IPS-18c (cell line): ENCODE measurements around the gene NSF.
"Not testable (repeated sequence)": the region's sequence is repeated elsewhere in the genome, so short reads cannot be mapped to it uniquely, and the experiment has no call there.

Experiments
- H3K4me3 ChIP-seq: 2 replicates; pipeline ENCODE4 v1.7.0; 2013; ENCODE audit warnings: low read depth, mild to moderate bottlenecking, low read length, moderate library complexity; ENCODE audit not compliant: insufficient read depth
- H3K9me3 ChIP-seq: one replicate; pipeline ENCODE4 v1.6.1; 2013; ENCODE audit warnings: mild to moderate bottlenecking, low read length, moderate library complexity; ENCODE audit not compliant: control insufficient read depth, insufficient read depth

NSF gene

GRCh38 chr17:46764000-46764708 lies 173.7 kb downstream of the NSF start:
- H3K4me3 ChIP-seq = no peak overlapping the region
- no peaks in the 10 kb centered on the region for H3K9me3 ChIP-seq

- no peaks in the 10 kb centered on the region for H3K9me3 ChIP-seq
- H3K4me3 ChIP-seq = no peak overlapping the region
Measured at GRCh38 chr17:46764709-46765401, 174.4 kb downstream of the NSF start.

GRCh38 chr17:46765453-46765852 lies 175.0 kb downstream of the NSF start:
- Histone ChIP-seq H3K4me3 (no peak overlapping the region), H3K9me3 (no peaks in the 10 kb centered on the region)

- Histone ChIP-seq H3K4me3 (no peak overlapping the region), H3K9me3 (no peaks in the 10 kb centered on the region)
Measured at GRCh38 chr17:46766493-46767491, 176.3 kb downstream of the NSF start.

GRCh38 chr17:46768540-46768870 lies 178.0 kb downstream of the NSF start:
- Histone ChIP-seq H3K9me3 (no peaks in the 10 kb centered on the region), H3K4me3 (no peak overlapping the region)

- not testable (repeated sequence) for H3K9me3 ChIP-seq, H3K4me3 ChIP-seq
Measured at GRCh38 chr17:46768896-46769295, 178.4 kb downstream of the NSF start.

- no peak overlapping the region for H3K4me3 ChIP-seq
Measured at GRCh38 chr17:46769531-46770438, 179.3 kb downstream of the NSF start.

GRCh38 chr17:46770439-46770817 lies 180.0 kb downstream of the NSF start:
- Histone ChIP-seq H3K4me3 (peak overlapping the region; percentile 46; the same call in 1 of the 2 replicates), H3K9me3 (no peaks in the 10 kb centered on the region)

More at GRCh38 chr17:46769531-46770438, 179.3 kb downstream of the NSF start:
- no peaks in the 10 kb centered on the region for H3K9me3 ChIP-seq

- Histone ChIP-seq H3K4me3 (peak overlapping the region; percentile 46), H3K9me3 (no peaks in the 10 kb centered on the region)
Measured at GRCh38 chr17:46770818-46771560, 180.5 kb downstream of the NSF start.

GRCh38 chr17:46771561-46772474 lies 181.3 kb downstream of the NSF start:
- H3K9me3 ChIP-seq = no peaks in the 10 kb centered on the region
- peak overlapping the region; percentile 58 for H3K4me3 ChIP-seq

- Histone ChIP-seq H3K9me3 (no peaks in the 10 kb centered on the region), H3K4me3 (peak overlapping the region; percentile 58; the same call in 1 of the 2 replicates)
Measured at GRCh38 chr17:46772475-46773220, 182.2 kb downstream of the NSF start.

- no peak overlapping the region for H3K4me3 ChIP-seq
Measured at GRCh38 chr17:46773221-46773605, 182.7 kb downstream of the NSF start.

GRCh38 chr17:46773676-46774075 lies 183.2 kb downstream of the NSF start:
- Histone ChIP-seq H3K9me3 (no peaks in the 10 kb centered on the region), H3K4me3 (no peak overlapping the region)

More at GRCh38 chr17:46773221-46773605, 182.7 kb downstream of the NSF start:
- H3K9me3 ChIP-seq = no peaks in the 10 kb centered on the region

GRCh38 chr17:46774108-46774737 lies 183.8 kb downstream of the NSF start:
- Histone ChIP-seq H3K4me3 (no peak overlapping the region), H3K9me3 (no peaks in the 10 kb centered on the region)
